Coronary artery (tissue), 2 donors: ENCODE measurements around the gene RASGEF1B.
A peak's percentile ranks its signal among the peaks of the same experiment; 100 is the strongest.
"Not testable (repeated sequence)": the region's sequence is repeated elsewhere in the genome, so short reads cannot be mapped to it uniquely, and the experiment has no call there.

ENCODE experiments used
- DNase-seq: peaks from one replicate; pipeline ENCODE4 v3.0.0-alpha.2; 2017; ENCODE audit warnings: low spot score
- H3K27ac ChIP-seq, 2 donors: fragments of 200-600 bp; sonication (generic); one replicate each; pipeline ENCODE4 v1.5.1; 2016 to 2019
- H3K4me3 ChIP-seq: fragments of 200-600 bp; sonication (generic); 2 replicates; pipeline ENCODE4 v1.5.1; 2016; ENCODE audit warnings: mild to moderate bottlenecking, moderate library complexity
- CTCF ChIP-seq: fragments of 200-600 bp; sonication (generic); IDR thresholded peaks from one replicate; pipeline ENCODE4 v1.5.1; 2019; ENCODE audit warnings: antibody characterized with exemption

The RASGEF1B gene

GRCh38 chr4:81490403-81491160 lies 18.9 kb upstream of the RASGEF1B start:
- no peak for DNase-seq
- no peak for TF ChIP-seq CTCF
- no peak overlapping the region for H3K27ac ChIP-seq

GRCh38 chr4:81486502-81486901 lies 14.8 kb upstream of the RASGEF1B start:
- TF ChIP-seq CTCF = no peak
- Histone ChIP-seq H3K27ac (no peak overlapping the region), H3K4me3 (no peak overlapping the region)
- no peak for DNase-seq

More at GRCh38 chr4:81490403-81491160, 18.9 kb upstream of the RASGEF1B start:
- no peak overlapping the region for H3K4me3 ChIP-seq

GRCh38 chr4:81485310-81485980 lies 13.7 kb upstream of the RASGEF1B start:
- DNase-seq = no peak
- H3K4me3 ChIP-seq = no peak overlapping the region
- TF ChIP-seq CTCF = no peak
- H3K27ac ChIP-seq = no peak overlapping the region

GRCh38 chr4:81482326-81482725 lies 10.6 kb upstream of the RASGEF1B start:
- no peak for DNase-seq
- Histone ChIP-seq H3K4me3 (no peak overlapping the region), H3K27ac (no peak overlapping the region)
- no peak for TF ChIP-seq CTCF

GRCh38 chr4:81481151-81481550 lies 9.4 kb upstream of the RASGEF1B start:
- DNase-seq = no peak
- no peak for TF ChIP-seq CTCF
- Histone ChIP-seq H3K4me3 (no peak overlapping the region), H3K27ac (no peak overlapping the region)

GRCh38 chr4:81479573-81479972 lies 7.9 kb upstream of the RASGEF1B start:
- not testable (repeated sequence) for DNase-seq, H3K27ac ChIP-seq, H3K4me3 ChIP-seq

- peak overlapping the region in 1 of 2 donors; percentile 3 for H3K27ac ChIP-seq
- H3K4me3 ChIP-seq, DNase-seq: not testable (repeated sequence)
These were observed 1.9 kb upstream of the RASGEF1B start for GRCh38 chr4:81473331-81474265.
